Occipital lobe (tissue), 2 donors: Measurements from ENCODE around the gene SCAPER. TPM values are rescaled to one million over a fixed set of nuclear protein-coding genes. Genes with fewer than 3 reads are reported as not detected.

Experiments
- DNase-seq: peaks from one replicate; lab custom pipeline; 2025; lab: John Stamatoyannopoulos, UW
- total RNA-seq: library from RNA; depleted of rRNA; stranded (reverse); fragments of >200 nt; gene quantifications from one replicate; pipeline ENCODE4 v1.2.3, GENCODE V29; 2014

The SCAPER gene
- total RNA-seq, 1 donor from 2014 or later = 80.0 TPM

DNA sequence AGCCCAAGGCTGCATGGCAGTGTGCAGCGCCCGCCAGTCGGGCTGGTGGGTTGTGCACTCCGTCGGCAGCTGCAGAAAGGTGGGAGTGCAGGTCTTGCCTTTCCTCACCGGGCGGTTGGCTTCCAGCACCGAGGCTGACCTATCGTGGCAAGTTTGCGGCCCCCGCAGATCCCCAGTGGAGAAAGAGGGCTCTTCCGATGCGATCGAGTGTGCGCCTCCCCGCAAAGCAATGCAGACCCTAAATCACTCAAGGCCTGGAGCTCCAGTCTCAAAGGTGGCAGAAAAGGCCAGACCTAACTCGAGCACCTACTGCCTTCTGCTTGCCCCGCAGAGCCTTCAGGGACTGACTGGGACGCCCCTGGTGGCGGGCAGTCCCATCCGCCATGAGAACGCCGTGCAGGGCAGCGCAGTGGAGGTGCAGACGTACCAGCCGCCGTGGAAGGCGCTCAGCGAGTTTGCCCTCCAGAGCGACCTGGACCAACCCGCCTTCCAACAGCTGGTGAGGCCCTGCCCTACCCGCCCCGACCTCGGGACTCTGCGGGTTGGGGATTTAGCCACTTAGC lies 564.3 kb downstream of the SCAPER start:
- no peak for DNase-seq

- DNase-seq = no peak
Observed at GRCh38 chr15:76340198-76340802, 564.8 kb downstream of the SCAPER start.

DNA sequence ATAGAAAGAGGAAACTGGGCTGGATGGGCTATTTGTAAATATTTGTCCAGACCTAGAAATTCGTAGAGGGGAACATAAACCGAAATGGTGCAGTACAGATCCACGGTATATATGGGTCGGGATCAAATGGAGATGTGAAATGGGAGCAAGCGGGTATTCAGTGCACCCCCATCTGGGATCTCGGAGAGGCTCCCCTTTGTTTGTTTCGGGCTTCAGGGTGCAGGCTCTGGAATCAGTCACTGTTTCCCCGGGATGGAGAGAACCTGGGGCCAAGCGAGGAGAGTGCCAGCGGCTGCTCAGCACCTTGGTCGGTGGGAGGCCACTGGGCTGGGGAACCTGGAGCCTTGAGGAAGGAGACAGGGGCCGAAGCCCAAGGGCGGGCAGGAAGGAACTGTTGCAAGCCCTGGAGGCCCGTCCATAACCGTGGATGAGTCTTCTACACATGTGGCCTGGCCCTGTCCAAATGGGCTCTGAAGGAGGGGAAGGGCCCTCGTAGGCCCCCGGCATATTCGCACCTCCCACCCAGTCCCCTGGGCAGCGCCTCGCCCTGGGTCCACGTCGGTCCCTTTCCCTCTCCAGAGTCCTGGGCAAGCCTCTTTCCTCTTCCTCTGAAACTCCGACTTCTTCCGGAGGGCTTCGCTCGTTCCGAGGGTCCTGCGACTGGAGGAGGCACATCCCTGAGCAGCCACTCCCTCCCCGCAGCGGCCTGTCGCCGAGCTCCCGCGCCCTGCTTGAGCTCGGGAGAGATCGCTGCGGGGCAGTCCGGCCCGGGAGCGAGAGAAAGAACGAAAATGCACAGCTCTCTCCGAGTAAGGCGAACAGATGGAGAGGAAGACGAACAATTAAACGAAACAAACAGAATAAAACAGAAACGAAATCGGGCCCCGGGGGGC lies 565.6 kb downstream of the SCAPER start:
- no peak for DNase-seq

GRCh38 chr15:76338486-76339304 lies 566.4 kb downstream of the SCAPER start:
- DNase-seq = no peak

GRCh38 chr15:76337696-76338485 lies 567.2 kb downstream of the SCAPER start:
- DNase-seq = no peak

- DNase-seq = no peak
Observed at GRCh38 chr15:76337059-76337695, 568.0 kb downstream of the SCAPER start.

DNA sequence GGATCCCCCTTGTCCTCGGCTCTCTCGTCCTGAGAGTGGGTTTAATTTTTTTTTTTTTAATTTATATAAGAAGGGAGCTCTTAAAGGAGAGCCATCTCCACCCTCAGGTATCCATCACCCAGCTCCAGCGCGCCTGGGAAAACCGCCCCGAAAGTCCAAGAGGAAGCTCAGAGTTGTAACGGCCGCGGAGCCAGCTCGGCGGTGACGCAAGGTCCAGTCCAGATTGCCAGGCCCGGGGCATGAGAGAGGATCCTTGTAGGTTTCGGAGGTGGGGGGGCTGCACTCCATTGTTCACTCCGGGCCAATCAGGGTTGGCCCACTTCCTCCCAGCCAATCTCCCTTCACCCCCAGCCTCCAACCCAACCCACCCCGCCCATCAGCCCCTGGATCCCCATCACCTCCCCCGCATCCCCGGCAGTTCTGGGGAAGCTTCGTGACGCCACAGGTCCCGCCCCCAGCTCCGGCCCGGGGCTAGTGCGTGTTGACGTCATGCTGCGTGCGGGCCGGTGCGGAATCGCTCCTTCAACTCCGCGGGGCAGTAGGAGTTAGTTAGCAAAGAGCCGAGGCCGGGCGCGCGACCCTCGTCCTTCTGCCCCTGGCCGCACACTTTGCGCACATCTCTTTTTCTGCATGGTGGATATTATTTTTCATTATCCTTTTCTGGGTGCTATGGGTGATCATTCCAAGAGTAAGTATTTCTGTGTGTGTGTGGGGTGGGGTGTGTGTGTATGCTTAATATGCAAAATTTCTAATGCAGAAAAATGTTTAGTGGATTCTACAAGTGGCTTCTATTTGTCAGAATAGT lies 568.7 kb downstream of the SCAPER start, which contains the start of gene ISL2:
Gene ISL2, plus strand, starts transcription at position 520 of the 805 bp plus-strand sequence. Its CDS starts 111 bp downstream, at position 631.
- DNase-seq = peak; percentile 58

DNA sequence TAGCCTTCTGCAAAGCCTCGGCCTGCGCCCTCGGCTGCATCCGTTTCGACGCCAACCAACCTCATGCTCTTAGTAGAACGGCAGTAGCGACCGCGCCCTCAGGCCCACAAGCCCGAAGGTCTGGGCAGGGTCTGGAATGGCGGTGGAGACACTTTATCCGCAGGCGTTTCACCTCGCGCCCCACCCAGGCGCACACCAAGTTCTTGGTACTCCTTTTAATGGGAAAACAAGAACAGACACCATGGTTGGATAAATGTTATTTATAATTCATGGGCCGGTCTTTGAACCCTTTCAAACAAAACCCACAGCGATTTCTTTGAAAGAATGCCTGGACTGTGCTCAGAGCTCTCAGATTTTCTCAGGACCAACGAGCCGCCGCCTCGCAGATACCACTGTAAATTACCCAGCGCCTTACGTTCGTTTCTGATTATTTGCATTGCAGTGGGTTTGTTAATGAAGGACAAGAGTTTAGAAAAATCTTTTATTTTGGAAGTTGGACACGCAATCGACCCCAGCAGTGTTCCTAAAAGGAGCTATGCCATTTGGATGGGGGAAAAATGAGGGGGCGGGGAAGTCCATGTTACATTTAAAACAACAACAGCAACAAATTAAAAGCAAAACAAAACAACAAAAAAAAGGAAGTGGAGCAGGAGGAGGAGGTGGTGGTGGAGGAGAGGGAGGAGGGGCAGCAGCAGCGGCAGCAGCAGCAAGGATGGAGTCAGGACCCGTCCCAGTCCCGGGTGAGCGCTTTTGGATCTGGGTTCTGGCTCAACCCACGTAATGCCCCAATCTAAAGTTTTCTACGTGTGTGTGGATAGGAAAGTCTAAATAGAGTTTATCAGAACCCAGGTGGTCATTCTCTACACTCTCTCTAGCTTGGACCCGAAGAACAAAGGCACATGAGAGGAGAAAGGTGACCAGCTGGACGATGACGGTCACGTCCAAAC lies 569.6 kb downstream of the SCAPER start:
- no peak for DNase-seq

GRCh38 chr15:76334438-76335306 lies 570.5 kb downstream of the SCAPER start:
- no peak for DNase-seq

- no peak for DNase-seq
Observed at GRCh38 chr15:76333720-76334437, 571.3 kb downstream of the SCAPER start.

GRCh38 chr15:76333309-76333708 lies 571.8 kb downstream of the SCAPER start:
- DNase-seq = no peak

GRCh38 chr15:76332796-76333195 lies 572.3 kb downstream of the SCAPER start:
- no peak for DNase-seq

- DNase-seq = no peak
Observed at GRCh38 chr15:76330080-76330680, 575.0 kb downstream of the SCAPER start.

DNA sequence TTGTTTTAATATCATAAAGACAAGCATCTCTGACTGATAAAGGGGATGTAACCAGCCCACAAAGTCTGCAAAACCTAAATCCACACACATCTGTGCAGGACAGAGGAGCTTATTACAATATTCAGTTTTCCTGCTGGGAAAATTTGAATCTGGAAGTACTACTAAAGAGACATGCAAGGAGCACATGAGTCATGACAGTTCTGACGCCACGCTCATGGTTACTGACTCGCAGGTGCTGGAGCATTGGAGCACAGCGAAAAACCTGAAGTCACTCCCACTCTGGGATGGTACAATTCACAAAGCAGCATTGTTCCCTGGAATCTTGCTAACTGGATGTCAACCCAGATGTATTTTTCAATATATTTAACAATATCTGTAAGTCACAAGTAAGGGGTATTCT lies 576.2 kb downstream of the SCAPER start:
- DNase-seq = no peak

GRCh38 chr15:76328106-76328696 lies 576.9 kb downstream of the SCAPER start:
- no peak for DNase-seq
